ENCODE measurements around the gene CMTM4. TPM values are rescaled to one million over a fixed set of nuclear protein-coding genes. Genes with fewer than 3 reads are reported as not detected.

The CMTM4 gene
- total RNA-seq, 4 donors from 2014 or later, result 24.0 to 55.1 (median 36.4) TPM

DNA sequence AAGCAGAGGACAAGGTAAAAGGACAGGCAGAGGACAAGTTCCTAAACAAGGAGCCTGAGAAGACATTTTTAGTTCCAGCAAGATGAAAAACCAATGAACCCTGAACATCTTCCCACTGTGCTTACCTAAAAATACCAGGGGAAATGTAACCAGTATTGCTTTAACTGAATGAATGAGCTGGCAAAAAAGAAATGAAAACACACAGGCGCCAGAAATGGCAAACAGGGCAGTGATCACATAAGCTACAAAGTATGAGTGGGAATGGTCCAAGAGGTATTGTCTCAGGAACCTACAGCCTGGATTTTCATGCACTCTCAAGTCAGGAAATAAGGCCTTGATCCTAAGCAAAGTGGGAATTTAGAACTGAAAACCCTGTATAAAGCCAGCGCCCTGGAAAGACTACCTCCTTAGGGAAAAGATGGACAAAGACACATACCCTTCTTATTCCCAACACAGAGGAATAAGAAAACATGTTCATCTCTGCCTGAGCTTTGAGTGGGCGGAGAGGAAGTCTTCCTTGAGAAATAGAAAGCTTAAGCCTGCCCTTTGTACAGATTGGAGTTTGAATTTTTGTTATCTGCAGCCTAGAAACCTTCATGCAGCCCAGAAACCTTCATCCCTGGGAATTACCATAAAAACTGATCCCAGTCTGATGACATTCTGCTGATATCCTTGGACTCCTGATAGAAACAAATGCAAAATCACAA lies 115.1 kb downstream of the CMTM4 start:
- DNase-seq (ENCODE audit: low spot score in 2 of 2), result no peak
- WGBS, result 52% methylated on average over 3 of the region's 3 CpGs
- Histone ChIP-seq H3K27me3 (peaks cover 5% of the 10 kb centered on the region), H3K36me3 (no peaks in the 10 kb centered on the region), H3K9me3 (no peaks in the 10 kb centered on the region), H3K27ac (no peak overlapping the region), H3K4me3 (no peak overlapping the region), H3K4me1 (peaks cover 11% of the 10 kb centered on the region)
- no peak for TF ChIP-seq POLR2A (IDR thresholded peaks at IDR 0.05)
- TF ChIP-seq, protein P1, sequence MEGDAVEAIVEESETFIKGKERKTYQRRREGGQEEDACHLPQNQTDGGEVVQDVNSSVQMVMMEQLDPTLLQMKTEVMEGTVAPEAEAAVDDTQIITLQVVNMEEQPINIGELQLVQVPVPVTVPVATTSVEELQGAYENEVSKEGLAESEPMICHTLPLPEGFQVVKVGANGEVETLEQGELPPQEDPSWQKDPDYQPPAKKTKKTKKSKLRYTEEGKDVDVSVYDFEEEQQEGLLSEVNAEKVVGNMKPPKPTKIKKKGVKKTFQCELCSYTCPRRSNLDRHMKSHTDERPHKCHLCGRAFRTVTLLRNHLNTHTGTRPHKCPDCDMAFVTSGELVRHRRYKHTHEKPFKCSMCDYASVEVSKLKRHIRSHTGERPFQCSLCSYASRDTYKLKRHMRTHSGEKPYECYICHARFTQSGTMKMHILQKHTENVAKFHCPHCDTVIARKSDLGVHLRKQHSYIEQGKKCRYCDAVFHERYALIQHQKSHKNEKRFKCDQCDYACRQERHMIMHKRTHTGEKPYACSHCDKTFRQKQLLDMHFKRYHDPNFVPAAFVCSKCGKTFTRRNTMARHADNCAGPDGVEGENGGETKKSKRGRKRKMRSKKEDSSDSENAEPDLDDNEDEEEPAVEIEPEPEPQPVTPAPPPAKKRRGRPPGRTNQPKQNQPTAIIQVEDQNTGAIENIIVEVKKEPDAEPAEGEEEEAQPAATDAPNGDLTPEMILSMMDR (IDR thresholded peaks at IDR 0.05), result no peak
- TF ChIP-seq EP300 (IDR thresholded peaks at IDR 0.05), result no peak

DNA sequence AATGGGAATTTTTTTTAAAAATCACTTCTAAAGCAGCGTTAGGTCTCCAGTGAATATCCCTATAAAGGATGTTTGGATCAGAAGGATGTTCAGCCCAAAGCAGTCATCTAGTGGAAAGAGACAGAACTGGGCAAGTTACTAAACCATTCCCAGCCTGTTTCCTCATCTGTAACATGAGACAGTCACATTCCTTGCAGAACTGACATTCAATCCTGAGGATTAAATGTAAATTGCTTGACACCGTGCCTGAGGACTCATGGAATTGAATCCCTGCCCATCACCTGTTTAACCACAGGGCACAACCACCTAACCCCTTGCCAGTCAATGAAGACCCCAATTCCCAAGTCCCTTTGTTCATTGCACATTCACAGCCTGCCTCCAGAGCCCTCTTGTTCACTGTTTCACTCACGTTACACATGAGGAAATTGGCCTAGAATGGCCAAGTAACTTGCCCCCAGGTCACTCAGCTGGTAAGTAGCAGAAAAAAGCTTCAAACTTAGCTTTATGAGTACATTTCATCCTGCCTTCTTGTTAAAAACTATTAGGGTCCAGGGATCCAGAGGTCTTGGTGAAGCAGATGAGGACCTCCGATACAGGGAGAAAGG lies 115.8 kb downstream of the CMTM4 start:
- Histone ChIP-seq H3K27me3 (peaks cover 5% of the 10 kb centered on the region), H3K4me3 (no peak overlapping the region), H3K4me1 (peaks cover 11% of the 10 kb centered on the region), H3K27ac (no peak overlapping the region), H3K36me3 (no peaks in the 10 kb centered on the region), H3K9me3 (no peaks in the 10 kb centered on the region)
- WGBS, result 79% methylated on average over 4 of the region's 4 CpGs
- DNase-seq (ENCODE audit: low spot score in 2 of 2), result no peak
- TF ChIP-seq EP300 (IDR thresholded peaks at IDR 0.05) (no peak), POLR2AphosphoS5 (IDR thresholded peaks at IDR 0.05) (no peak)
- TF ChIP-seq, protein P1 (IDR thresholded peaks at IDR 0.05), result no peak

- Histone ChIP-seq H3K9me3 (no peaks in the 10 kb centered on the region), H3K27ac (no peak within 1 kb of the TSS), H3K4me1 (peaks cover 11% of the 10 kb centered on the region), H3K27me3 (peaks cover 5% of the 10 kb centered on the region), H3K36me3 (no peaks in the 10 kb centered on the region), H3K4me3 (peak within 1 kb of the TSS; percentile 38)
- WGBS, result 47% methylated on average over 57 of the region's 77 CpGs
- no peak for DNase-seq (ENCODE audit: low spot score in 2 of 2)
- TF ChIP-seq EP300 (IDR thresholded peaks at IDR 0.05) (no peak), POLR2AphosphoS5 (IDR thresholded peaks at IDR 0.05) (no peak), POLR2A (IDR thresholded peaks at IDR 0.05) (no peak)
- TF ChIP-seq, protein P1 (IDR thresholded peaks at IDR 0.05), result no peak
Observed at GRCh38 chr16:66578651-66579531, 117.7 kb downstream of the CMTM4 start, which contains the start of gene CMTM2. CMTM2 (plus strand) TSS chr16:66579463; CDS start chr16:66579608, 145 bp downstream.

DNA sequence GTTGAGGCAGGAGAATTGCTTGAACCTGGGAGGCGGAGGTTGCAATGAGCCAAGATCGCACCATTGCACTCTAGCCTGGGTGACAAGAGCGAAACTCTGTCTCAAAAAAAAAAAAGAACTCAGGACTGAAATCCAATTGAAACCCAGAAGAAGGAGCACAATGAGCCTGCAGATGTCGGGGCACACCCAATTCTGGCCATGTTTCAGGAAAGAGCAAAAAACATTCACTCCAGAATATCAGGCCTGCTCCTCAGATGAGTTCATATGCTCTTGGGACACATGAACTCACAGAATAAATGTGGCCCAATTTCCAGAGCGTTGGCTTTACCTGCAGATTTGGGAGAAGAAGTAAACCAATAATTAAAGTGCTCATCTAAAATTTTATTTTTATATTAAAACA lies 120.2 kb downstream of the CMTM4 start:
- no peak for TF ChIP-seq POLR2A (IDR thresholded peaks at IDR 0.05)
- no peak for TF ChIP-seq POLR2AphosphoS5 (IDR thresholded peaks at IDR 0.05)
- no peak for TF ChIP-seq EP300 (IDR thresholded peaks at IDR 0.05)
- TF ChIP-seq, protein P1 (IDR thresholded peaks at IDR 0.05), result no peak
- DNase-seq (ENCODE audit: low spot score in 2 of 2), result no peak
- peaks cover 5% of the 10 kb centered on the region for H3K27me3 ChIP-seq
- 63% methylated on average over 5 of the region's 5 CpGs for WGBS
- H3K27ac ChIP-seq, result no peak overlapping the region
- peaks cover 11% of the 10 kb centered on the region for H3K4me1 ChIP-seq
- no peaks in the 10 kb centered on the region for H3K36me3 ChIP-seq
- H3K9me3 ChIP-seq, result no peaks in the 10 kb centered on the region
- no peak overlapping the region for H3K4me3 ChIP-seq

- no peak for DNase-seq (ENCODE audit: low spot score in 2 of 2)
- no peaks in the 10 kb centered on the region for H3K36me3 ChIP-seq
- H3K4me3 ChIP-seq, result no peak overlapping the region
- TF ChIP-seq POLR2A (IDR thresholded peaks at IDR 0.05), result no peak
- TF ChIP-seq, protein P1 (IDR thresholded peaks at IDR 0.05), result no peak
- TF ChIP-seq POLR2AphosphoS5 (IDR thresholded peaks at IDR 0.05), result no peak
- TF ChIP-seq EP300 (IDR thresholded peaks at IDR 0.05), result no peak
- 90% methylated on average over 3 of the region's 3 CpGs for WGBS
- no peak overlapping the region for H3K27ac ChIP-seq
- H3K9me3 ChIP-seq, result no peaks in the 10 kb centered on the region
- H3K27me3 ChIP-seq, result peaks cover 5% of the 10 kb centered on the region
- peaks cover 13% of the 10 kb centered on the region for H3K4me1 ChIP-seq
Observed at GRCh38 chr16:66575060-66575459, 121.5 kb downstream of the CMTM4 start.

All from suprapubic skin (tissue), 4 donors.